GM12878 (cell line): ENCODE results near the gene OTULIN. TPM values are rescaled to one million over a fixed set of nuclear protein-coding genes. Genes with fewer than 3 reads are reported as not detected.

Experiments used
- ATAC-seq: fragments of 200-7000 bp; cut with Tn5 transposase; 3 replicates; pipeline ENCODE4 v1.9.1; 2020; ENCODE audit warnings: mild to moderate bottlenecking, moderate library complexity
- BruUV-seq: library from RNA; stranded (reverse); fragments of 400-500 nt; replicated peaks from 2 replicates; lab custom pipeline; 2021; lab: Mats Ljungman, UMichigan
- CTCF ChIA-PET: fragments of 300-600 bp; sonication (Branson Sonifier 250); formaldehyde crosslinking; extraction: SDS; loops from one replicate; lab custom pipeline; 2021; ENCODE audit warnings: inconsistent platforms; lab: Yijun Ruan, JAX
- POLR2A ChIA-PET: fragments of 350-600 bp; formaldehyde crosslinking; extraction: SDS; loops from one replicate; lab custom pipeline; 2021; ENCODE audit warnings: inconsistent platforms; lab: Charles Lee
- RAD21 ChIA-PET: fragments of 300-600 bp; sonication (Branson Sonifier 250); formaldehyde crosslinking; loops from one replicate; lab custom pipeline; 2023; ENCODE audit warnings: antibody characterized with exemption; ENCODE audit not compliant: unreplicated experiment; lab: Charles Lee
- SMC1A ChIA-PET: fragments of 300-600 bp; sonication (Branson Sonifier 250); formaldehyde crosslinking; loops from one replicate; lab custom pipeline; 2023; ENCODE audit not compliant: unreplicated experiment, uncharacterized antibody; lab: Charles Lee
- DNase-seq: peaks from one replicate; pipeline ENCODE4 v3.0.0-alpha.2; 2011; ENCODE audit warnings: low read depth, low spot score
- FAIRE-seq: peaks from 3 replicates; lab custom pipeline; 2011; peaks lifted over from hg19 to GRCh38; lab: Jason Lieb, UNC
- H2AFZ ChIP-seq: 2 replicates; pipeline ENCODE4 v1.6.0; 2011; ENCODE audit warnings: low read depth, low read length, control low read depth; ENCODE audit not compliant: control insufficient read depth
- H3K27ac ChIP-seq: 2 replicates; pipeline ENCODE4 v1.5.1; 2011; ENCODE audit warnings: control low read depth; ENCODE audit not compliant: control insufficient read depth, insufficient read depth
- H3K27me3 ChIP-seq, 2 experiments: replicated peaks in 1 of 2; 2 replicates each; pipeline versions ENCODE4 v1.6.0 to v1.6.1; 2011; ENCODE audit warnings: low read length in 1 of 2; ENCODE audit not compliant: control insufficient read depth in 2 of 2, insufficient read depth in 2 of 2
- H3K36me3 ChIP-seq, 2 experiments: 2 replicates each; pipeline ENCODE4 v1.5.1; 2011; ENCODE audit warnings: low read length in 1 of 2; ENCODE audit not compliant: control insufficient read depth in 2 of 2, insufficient read depth in 2 of 2
- H3K4me1 ChIP-seq: 2 replicates; pipeline ENCODE4 v1.6.1; 2011; ENCODE audit warnings: mild to moderate bottlenecking, low read length, moderate library complexity, mixed read lengths; ENCODE audit not compliant: control insufficient read depth, insufficient read depth
- H3K4me2 ChIP-seq: 2 replicates; pipeline ENCODE4 v1.6.0; 2011; ENCODE audit warnings: control low read depth; ENCODE audit not compliant: control insufficient read depth, insufficient read depth
- H3K4me3 ChIP-seq: fragments of 200-600 bp; sonication (generic); 2 replicates; pipeline ENCODE4 v1.5.1; 2016
- H3K79me2 ChIP-seq: 2 replicates; pipeline ENCODE4 v1.6.0; 2011; ENCODE audit warnings: low read length; ENCODE audit not compliant: control insufficient read depth, insufficient read depth
- H3K9ac ChIP-seq: 2 replicates; pipeline ENCODE4 v1.8.0; 2011; ENCODE audit warnings: low read length, control low read depth, mixed read lengths; ENCODE audit not compliant: control insufficient read depth, insufficient read depth
- H3K9me3 ChIP-seq: replicated peaks from 3 replicates; pipeline ENCODE4 v1.5.1; 2011; ENCODE audit warnings: mild to moderate bottlenecking, low read length; ENCODE audit not compliant: control insufficient read depth, insufficient read depth
- H4K20me1 ChIP-seq: 2 replicates; pipeline ENCODE4 v1.6.0; 2011; ENCODE audit not compliant: control insufficient read depth, insufficient read depth
- CBX5 ChIP-seq: sonication (generic); IDR thresholded peaks from 2 replicates; pipeline ENCODE4 v1.6.1; 2016; ENCODE audit warnings: low read depth, moderate library complexity, mild to moderate bottlenecking, inconsistent platforms
- E2F4 ChIP-seq: IDR thresholded peaks from 2 replicates; pipeline ENCODE4 v1.6.1; 2012; ENCODE audit warnings: low read depth, low read length, improper control_type of control experiment
- HDAC6 ChIP-seq: fragments of 200-600 bp; sonication (generic); IDR thresholded peaks from one replicate; pipeline ENCODE4 v1.8.0; 2017; ENCODE audit warnings: antibody characterized with exemption; ENCODE audit not compliant: unreplicated experiment
- IRF4 ChIP-seq: IDR thresholded peaks from 2 replicates; pipeline ENCODE4 v1.6.1; 2011; ENCODE audit warnings: low read depth, low read length
- NRF1 ChIP-seq: conservative IDR thresholded peaks from 2 replicates; pipeline ENCODE4 v1.6.1; 2011; ENCODE audit warnings: mild to moderate bottlenecking, low read depth, low read length, improper control_type of control experiment
- STAT1 ChIP-seq: fragments of 450-650 bp; conservative IDR thresholded peaks from 2 replicates; pipeline ENCODE4 v1.6.1; 2014; ENCODE audit warnings: antibody characterized with exemption, mild to moderate bottlenecking
- ZNF592 ChIP-seq: fragments of 450-650 bp; IDR thresholded peaks from 2 replicates; pipeline ENCODE4 v1.6.1; 2017; ENCODE audit warnings: mild to moderate bottlenecking, moderate library complexity
- ZNF687 ChIP-seq: fragments of 450-650 bp; IDR thresholded peaks from 2 replicates; pipeline ENCODE4 v1.6.1; 2017; ENCODE audit warnings: mild to moderate bottlenecking, moderate library complexity
- WGBS: methylation state at CpG from one replicate; pipeline ENCODE4 v1.1.6; 2016; ENCODE audit warnings: low lambda C conversion rate; ENCODE audit not compliant: insufficient replicate concordance, insufficient coverage; ENCODE audit errors: missing lambda C conversion rate; 5-methylcytosine and 5-hydroxymethylcytosine counted together
- in situ Hi-C: fragments of 300-500 bp; cut with MboI; formaldehyde crosslinking; loops from 9 replicates; pipeline ENCODE4 v1.14.3; 2018; ENCODE audit warnings: mixed read lengths
- intact Hi-C: fragments of 100-400 bp; cut with micrococcal nuclease; formaldehyde crosslinking; loops from one replicate; pipeline ENCODE4 v1.14.2; 2022; ENCODE audit not compliant: unreplicated experiment
- polyA plus RNA-seq, 11 experiments: library from polyadenylated mRNA; depleted of rRNA in 4 of 11; unstranded in 6 of 11; stranded (reverse) in 5 of 11; fragments of >200 nt; fragmentation: Nextera tagmentation in 4 of 11; fragmentation: Illumina TruSeq in 1 of 11; extraction: Ambion mirVana in 4 of 11; extraction: Trizol in 1 of 11; gene quantifications; 1 replicate in 1 of 11; 2 replicates in 10 of 11; pipeline versions ENCODE4 v1.2.1 to v1.2.3, GENCODE V29; 2011 to 2016; ENCODE audit warnings: inconsistent platforms in 2 of 11, missing spikeins in 2 of 11, low read depth in 1 of 11
- total RNA-seq, 4 experiments: library from RNA; depleted of rRNA in 3 of 4; stranded (reverse); fragments of >200 nt in 3 of 4; fragmentation: Illumina TruSeq in 1 of 4; extraction: Trizol in 1 of 4; gene quantifications; 2 replicates each; pipeline versions ENCODE4 v1.2.1 to v1.2.3, GENCODE V29; 2013 to 2021
- TF ChIP-seq, protein P1 (sequence below): fragments of 450-650 bp; formaldehyde crosslinking; IDR thresholded peaks from 2 replicates; pipeline ENCODE4 v1.4.0; 2022; ENCODE audit warnings: mild to moderate bottlenecking, moderate library complexity

Gene OTULIN
- total and polyA plus RNA-seq, 10 of the 15 experiments (the other 5 are each of a cell fraction or from before 2014, with no cell fraction given), result 6.6 to 70.5 (median 28.7) TPM

DNA sequence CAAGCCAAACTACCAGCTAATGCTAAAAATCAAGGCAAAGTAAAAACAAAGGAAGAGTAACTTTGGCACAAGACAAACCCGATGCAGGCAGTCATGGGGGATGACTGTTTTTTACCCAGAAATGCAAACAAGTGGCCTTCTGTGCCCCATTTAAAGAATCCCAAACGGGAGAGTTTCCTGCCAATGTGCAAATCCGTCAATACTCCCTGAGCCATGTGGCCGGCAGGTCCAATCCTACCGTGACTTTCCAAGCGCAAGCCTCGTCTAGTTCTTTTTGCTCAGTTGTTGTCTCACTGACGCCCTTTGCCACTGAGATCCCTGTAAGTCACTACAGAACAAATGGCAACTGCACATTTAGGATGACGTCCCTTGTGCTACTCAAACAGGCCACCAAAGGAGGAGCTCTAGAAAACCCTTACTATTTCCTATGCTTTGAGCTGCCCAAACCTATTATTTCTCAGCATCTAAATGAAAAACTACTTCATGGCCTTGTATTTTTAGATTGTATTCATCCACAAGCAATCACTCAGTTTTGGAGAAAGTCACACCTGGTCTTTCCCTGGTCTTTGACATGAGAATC lies 43.4 kb downstream of the OTULIN start:
- peaks cover 24 to 30% of the 10 kb centered on the region in 2 experiments for H3K36me3 ChIP-seq
- SMC1A ChIA-PET, result interaction anchor here (0.5 to 1.6 kb wide), 4 partner anchors 13 to 123 kb away, joined by 3 to 8 read pairs (median 6); no protein-coding TSS in a partner anchor
- TF ChIP-seq HDAC6, result no peak
- no peak for TF ChIP-seq IRF4
- TF ChIP-seq NRF1, result no peak
- no peak for TF ChIP-seq E2F4
- TF ChIP-seq ZNF592, result no peak
- TF ChIP-seq, protein P1, sequence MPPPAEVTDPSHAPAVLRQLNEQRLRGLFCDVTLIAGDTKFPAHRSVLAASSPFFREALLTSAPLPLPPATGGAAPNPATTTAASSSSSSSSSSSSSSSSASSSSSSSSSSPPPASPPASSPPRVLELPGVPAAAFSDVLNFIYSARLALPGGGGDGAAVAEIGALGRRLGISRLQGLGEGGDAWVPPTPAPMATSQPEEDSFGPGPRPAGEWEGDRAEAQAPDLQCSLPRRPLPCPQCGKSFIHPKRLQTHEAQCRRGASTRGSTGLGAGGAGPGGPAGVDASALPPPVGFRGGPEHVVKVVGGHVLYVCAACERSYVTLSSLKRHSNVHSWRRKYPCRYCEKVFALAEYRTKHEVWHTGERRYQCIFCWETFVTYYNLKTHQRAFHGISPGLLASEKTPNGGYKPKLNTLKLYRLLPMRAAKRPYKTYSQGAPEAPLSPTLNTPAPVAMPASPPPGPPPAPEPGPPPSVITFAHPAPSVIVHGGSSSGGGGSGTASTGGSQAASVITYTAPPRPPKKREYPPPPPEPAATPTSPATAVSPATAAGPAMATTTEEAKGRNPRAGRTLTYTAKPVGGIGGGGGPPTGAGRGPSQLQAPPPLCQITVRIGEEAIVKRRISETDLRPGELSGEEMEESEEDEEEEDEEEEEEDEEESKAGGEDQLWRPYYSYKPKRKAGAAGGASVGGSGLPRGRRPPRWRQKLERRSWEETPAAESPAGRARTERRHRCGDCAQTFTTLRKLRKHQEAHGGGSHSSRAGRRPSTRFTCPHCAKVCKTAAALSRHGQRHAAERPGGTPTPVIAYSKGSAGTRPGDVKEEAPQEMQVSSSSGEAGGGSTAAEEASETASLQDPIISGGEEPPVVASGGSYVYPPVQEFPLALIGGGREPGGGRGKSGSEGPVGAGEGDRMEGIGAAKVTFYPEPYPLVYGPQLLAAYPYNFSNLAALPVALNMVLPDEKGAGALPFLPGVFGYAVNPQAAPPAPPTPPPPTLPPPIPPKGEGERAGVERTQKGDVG, result no peak
- no peak for TF ChIP-seq CBX5
- TF ChIP-seq ZNF687, result no peak
- TF ChIP-seq STAT1, result no peak

More for the DNA sequence above, 43.4 kb downstream of the OTULIN start:
- FAIRE-seq (no peak), ATAC-seq (no peak), DNase-seq (no peak)
- H4K20me1 ChIP-seq, result no peaks in the 10 kb centered on the region
- H3K4me3 ChIP-seq, result no peak overlapping the region
- H3K79me2 ChIP-seq, result no peaks in the 10 kb centered on the region
- no TSS peak for BruUV-seq
- WGBS, result 86% methylated on average over 9 of the region's 9 CpGs
- RAD21 ChIA-PET, result interaction anchor here (0.9 kb wide), 1 partner anchor 293 kb away, joined by 3 read pairs; no protein-coding TSS in a partner anchor
- no peak overlapping the region for H3K9ac ChIP-seq
- H3K27ac ChIP-seq, result no peak overlapping the region
- CTCF ChIA-PET, result interaction anchor here (1.2 to 1.7 kb wide), 3 partner anchors 14 to 59 kb away, joined by 3 to 5 read pairs (median 3); no protein-coding TSS in a partner anchor
- no peaks in the 10 kb centered on the region for H3K4me1 ChIP-seq
- H3K9me3 ChIP-seq, result no peaks in the 10 kb centered on the region
- no peak overlapping the region for H2AFZ ChIP-seq
- H3K27me3 ChIP-seq, result no peaks in the 10 kb centered on the region
- intact Hi-C loops, result no loop called here
- in situ Hi-C loops, result loop anchor here (25.0 kb wide), 1 partner anchor 1754 kb away; the partner anchor contains the start of gene ZNF622
- H3K4me2 ChIP-seq, result no peak overlapping the region
- POLR2A ChIA-PET, result interaction anchor here (0.7 to 1.5 kb wide), 2 partner anchors 10 to 555 kb away, joined by 3 to 5 read pairs; no protein-coding TSS in a partner anchor
